Iris pigment epithelial cell (primary cell): ENCODE results near the gene PIGU.
"Not testable (repeated sequence)": the region's sequence is repeated elsewhere in the genome, so short reads cannot be mapped to it uniquely, and the experiment has no call there.

Experiments used
- DNase-seq: peaks from one replicate; pipeline ENCODE4 v3.0.0-alpha.2; 2011; ENCODE audit warnings: low read depth

Gene PIGU

GRCh38 chr20:34532756-34533155, 144.1 kb downstream of the PIGU start:
- DNase-seq = no peak

- DNase-seq = no peak
Observed at GRCh38 chr20:34532320-34532719, 144.6 kb downstream of the PIGU start.

- no peak for DNase-seq
Observed at GRCh38 chr20:34531608-34532265, 145.2 kb downstream of the PIGU start.

GRCh38 chr20:34530342-34530741, 146.6 kb downstream of the PIGU start:
- DNase-seq = no peak

GRCh38 chr20:34529742-34530141, 147.2 kb downstream of the PIGU start:
- no peak for DNase-seq

GRCh38 chr20:34528921-34529297, 148.0 kb downstream of the PIGU start:
- no peak for DNase-seq

GRCh38 chr20:34527016-34527415, 149.9 kb downstream of the PIGU start:
- no peak for DNase-seq

- DNase-seq = peak; percentile 16
Observed at GRCh38 chr20:34526466-34526865, 150.4 kb downstream of the PIGU start.

- DNase-seq = peak; percentile 99
Observed at GRCh38 chr20:34525709-34526416, 151.0 kb downstream of the PIGU start.

- DNase-seq = no peak
Observed at GRCh38 chr20:34525342-34525708, 151.6 kb downstream of the PIGU start.

- no peak for DNase-seq
Observed at GRCh38 chr20:34524426-34524825, 152.5 kb downstream of the PIGU start.

GRCh38 chr20:34522969-34523871, 153.7 kb downstream of the PIGU start:
- DNase-seq = peak; percentile 71

- not testable (repeated sequence) for DNase-seq
Observed at GRCh38 chr20:34519841-34520240, 157.1 kb downstream of the PIGU start.

- DNase-seq = not testable (repeated sequence)
Observed at GRCh38 chr20:34518863-34519262, 158.0 kb downstream of the PIGU start.

- peak; percentile 15 for DNase-seq
Observed at GRCh38 chr20:34517114-34517505, 159.8 kb downstream of the PIGU start.

- peak; percentile 93 for DNase-seq
Observed at GRCh38 chr20:34516247-34517113, 160.4 kb downstream of the PIGU start, which contains the start of gene DYNLRB1. TSS of gene DYNLRB1 (plus strand) at chr20:34516422. CDS start at chr20:34516459, 37 bp downstream.

GRCh38 chr20:34515484-34516246, 161.2 kb downstream of the PIGU start:
- peak; percentile 71 for DNase-seq

GRCh38 chr20:34514897-34515483, 161.9 kb downstream of the PIGU start:
- DNase-seq = no peak

GRCh38 chr20:34514034-34514433, 162.9 kb downstream of the PIGU start:
- DNase-seq = not testable (repeated sequence)

- no peak for DNase-seq
Observed at GRCh38 chr20:34512955-34513419, 163.9 kb downstream of the PIGU start.
